GM21717 (cell line): ENCODE results near the gene ZNF394.

Experiments used
- ATAC-seq: cut with Tn5 transposase; IDR thresholded peaks from one replicate; pipeline ENCODE4 v1.9.1; 2021; ENCODE audit warnings: mild to moderate bottlenecking, moderate library complexity; ENCODE audit not compliant: unreplicated experiment

Gene ZNF394

DNA sequence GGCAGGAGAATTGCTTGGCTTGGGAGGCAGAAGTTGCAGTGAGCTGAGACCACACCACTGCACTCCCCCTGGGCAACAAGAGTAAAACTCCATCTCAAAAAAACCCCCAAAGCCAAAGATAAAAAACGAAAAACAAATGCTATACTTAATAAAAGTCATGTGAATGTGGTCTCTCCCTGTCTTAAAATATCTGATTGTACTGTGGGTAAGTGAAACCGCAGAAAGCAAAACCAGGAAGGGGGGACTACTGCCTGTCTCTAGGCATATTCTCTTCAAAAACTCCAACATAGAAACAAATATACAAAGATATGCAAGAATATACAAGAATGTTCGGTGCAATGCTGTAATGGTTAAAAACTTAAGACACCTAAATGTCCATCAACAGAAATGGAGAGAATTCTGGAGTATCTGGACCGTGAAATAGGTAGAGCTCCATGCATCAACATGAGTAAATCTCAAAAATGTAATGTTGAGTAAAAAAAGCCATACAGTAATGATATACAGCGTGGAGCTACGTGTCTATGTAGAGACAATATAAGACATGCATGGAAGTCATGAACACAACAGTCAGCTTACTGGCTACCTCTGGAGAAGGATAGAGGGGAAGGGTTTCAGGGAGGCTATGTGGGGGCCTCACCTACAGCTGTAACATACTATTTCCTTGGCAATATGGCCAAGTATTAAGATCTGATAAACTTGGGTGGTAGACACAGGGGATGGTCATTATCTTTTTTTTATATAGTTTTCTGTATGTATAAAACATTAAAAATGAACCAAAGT is 2.1 kb downstream of the ZNF394 start:
- no peak for ATAC-seq

DNA sequence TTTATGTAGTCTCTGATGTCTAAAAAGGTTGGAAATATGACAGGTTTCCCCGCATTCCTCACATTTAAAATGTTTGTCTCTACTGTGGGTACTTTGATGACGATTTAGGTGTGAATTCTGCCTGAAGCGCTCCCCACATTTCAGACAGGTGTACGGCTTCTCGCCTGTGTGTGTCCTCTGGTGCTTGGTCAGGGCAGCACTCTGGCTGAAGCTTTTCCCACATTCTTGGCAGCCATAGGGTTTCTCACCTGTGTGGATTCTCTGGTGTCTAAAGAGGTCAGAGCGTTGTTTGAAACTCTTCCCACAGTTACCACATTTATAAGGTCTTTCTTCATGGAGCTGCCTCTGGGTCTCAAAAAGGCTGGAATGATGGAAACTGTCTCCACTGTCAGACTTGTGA is 6.3 kb downstream of the ZNF394 start:
- ATAC-seq, result no peak

DNA sequence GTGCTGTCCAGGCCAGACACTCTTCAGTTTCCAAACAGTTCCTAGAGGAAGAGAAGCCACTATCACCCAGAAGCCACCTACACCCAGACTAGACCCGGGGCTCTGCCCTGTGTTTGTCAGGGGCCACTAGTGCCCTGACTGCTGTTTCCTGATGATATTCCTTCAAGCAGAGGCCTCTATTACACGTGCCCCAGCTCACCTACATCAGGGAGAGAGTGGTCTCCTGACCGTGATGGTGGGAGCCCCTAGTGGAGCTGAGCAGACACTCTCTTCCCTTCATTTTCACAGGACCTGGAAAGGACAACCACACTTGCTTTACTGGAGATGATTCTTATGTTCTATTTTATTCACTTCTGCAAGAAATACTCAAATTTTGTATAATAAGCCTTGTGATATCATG is 9.2 kb downstream of the ZNF394 start:
- ATAC-seq, result no peak

DNA sequence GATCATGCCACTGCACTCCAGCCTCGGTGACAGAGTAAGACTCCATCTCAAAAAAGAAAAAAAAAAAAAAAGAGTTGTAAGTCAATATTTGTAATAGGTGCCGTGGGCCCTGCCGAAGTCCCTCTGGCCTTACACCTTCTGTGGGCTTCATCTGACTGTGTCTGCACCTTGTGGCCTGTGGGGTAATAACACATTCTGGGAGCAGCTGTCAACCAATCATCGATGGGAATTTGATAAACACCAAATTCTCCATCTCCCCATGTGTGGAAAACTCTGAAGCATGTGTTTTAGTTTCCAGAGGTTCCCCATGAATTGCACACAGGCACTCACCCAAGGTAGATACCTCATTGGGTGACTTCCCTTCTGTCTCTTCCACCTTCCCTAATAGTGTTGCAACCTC is 10.8 kb downstream of the ZNF394 start:
- no peak for ATAC-seq

DNA sequence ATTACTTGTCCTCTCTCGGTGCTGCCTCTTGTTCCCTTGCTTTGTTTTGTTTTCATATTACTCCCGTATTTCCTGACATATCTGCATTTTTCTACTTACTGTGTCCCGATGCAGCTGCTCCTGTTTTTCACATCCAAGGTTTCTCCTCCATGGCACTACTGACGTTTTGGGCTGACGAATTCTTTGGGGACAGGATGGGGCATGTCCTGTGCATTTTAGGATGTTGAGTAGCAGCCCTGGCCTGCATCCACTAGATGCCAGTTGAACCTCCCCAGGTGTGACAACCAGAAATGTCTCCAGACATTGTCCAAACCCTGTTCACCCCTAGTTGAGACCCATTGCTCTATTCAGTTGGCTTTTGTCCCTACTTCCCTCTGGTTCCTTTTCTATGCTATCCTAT is 15.0 kb downstream of the ZNF394 start:
- ATAC-seq, result no peak

DNA sequence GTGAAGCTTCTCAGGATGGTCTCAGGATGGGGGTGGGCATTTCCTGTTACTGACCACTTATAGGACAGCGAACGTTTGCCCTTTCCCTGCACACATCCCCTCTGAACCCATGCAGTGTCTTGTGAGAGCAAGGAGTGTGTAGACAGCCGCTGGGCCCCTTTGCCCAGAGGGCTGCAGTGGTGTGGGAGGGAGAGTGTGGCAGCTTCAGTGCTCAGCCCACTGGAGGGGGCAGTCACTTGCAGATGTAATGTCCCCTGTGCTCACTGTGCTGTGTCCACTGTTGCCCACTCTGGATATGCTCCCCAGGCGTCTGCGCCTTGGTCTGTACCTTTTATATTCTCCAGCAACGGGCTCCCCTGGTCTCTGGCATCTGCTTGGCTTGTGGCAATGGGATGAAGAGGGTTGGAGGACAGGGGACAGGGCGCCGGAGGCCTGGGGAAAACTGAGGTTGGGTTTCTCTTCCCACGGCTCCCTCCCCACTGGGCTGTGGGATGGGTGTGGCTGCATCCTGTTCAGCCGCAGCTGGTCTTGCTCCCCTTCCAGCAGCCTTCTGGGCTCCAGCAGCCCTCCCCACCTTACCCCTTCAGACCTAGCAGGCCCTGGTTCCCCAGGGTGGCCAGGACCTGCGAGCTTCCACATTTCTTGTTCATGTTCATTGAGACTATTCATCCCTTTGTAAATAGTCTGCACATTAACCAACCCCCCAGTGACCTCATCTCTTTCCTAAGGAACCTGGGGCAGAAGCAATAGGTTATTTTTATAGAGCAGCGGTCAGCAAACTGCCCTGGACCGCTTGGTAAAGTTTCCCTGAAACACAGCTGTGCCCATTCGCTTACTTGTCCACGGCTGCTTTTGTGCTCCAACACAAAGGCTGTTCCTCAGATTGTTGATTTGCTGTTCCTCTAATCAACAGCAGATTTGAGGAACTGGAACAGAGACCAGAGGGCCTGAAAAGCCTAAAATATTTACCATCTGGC is 21.3 kb downstream of the ZNF394 start:
- no peak for ATAC-seq

DNA sequence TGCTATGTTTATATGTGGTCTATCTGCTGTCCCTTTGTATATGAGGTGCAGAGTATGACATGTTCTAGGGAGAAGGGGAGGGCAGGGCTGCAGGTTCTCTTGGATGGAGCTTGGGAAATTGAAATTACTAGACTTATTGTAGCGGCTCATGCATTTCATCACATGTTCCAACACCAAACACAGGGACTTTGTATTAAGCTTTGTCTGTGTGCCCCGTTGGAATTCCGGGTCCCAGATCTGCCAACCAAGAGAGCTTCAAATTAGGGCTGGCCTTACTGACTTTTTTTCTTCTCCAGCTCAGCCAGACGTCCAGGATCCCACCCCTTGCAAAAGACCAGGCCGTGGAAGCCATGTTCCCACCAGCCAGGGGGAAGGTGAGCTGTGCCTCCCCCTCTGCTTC is 24.0 kb downstream of the ZNF394 start:
- ATAC-seq, result no peak

DNA sequence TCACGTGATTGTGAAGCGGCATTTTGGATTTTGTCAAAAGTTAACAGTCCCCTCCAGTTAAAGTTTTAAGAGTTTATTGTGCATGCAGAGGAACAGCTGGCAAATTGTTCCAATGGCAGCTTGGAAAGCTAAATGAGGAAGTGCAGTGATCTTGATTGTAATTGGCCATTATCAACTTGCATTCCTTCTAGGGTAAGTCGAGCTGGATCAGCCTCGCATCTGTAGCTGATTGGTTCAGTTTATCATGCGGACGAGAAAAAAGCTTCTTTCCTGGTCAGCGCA is 26.8 kb downstream of the ZNF394 start:
- ATAC-seq, result no peak

DNA sequence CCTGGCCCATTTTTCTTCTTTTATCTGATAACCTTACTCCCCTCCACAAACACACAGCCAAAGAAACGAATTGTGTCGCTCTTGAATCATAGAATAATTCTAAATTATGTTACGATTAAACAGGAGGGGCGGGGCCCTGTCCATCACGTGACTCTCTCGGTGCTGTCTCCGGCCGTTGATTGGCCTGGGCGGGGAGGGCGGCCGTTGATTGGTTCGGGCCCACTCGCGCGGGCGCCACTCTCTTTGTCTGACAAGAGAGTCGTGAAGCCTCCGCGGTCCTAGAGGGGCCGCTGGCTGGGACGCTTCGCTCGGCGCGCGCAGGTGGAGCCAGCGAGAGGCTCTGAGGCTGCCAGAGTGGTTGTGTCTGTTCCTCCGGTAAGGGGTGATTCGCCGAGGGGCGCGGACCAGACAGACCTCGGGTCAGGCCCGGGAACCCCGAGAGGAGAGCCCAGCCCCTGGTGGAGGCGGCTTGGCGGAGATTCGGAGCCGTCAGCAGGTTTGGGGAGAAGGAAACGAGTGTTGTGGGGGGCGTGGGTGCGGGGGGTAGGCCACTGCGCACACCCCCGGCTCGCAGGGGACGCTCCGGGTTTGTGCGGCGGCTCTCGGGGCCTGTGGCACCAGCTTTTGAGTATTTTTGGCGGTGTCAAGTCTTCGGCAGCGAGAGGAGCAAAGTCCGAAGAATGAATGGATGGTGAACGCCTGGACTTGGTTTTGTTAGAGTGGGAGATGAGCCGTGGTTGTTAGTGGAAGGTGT is 27.3 kb downstream of the ZNF394 start, which contains the start of gene ZNF789:
Gene ZNF789 (plus strand): TSS at position 330 of the 754 bp plus-strand sequence. CDS start 3,567 bp downstream, outside the sequence.
- peak; percentile 94 for ATAC-seq

DNA sequence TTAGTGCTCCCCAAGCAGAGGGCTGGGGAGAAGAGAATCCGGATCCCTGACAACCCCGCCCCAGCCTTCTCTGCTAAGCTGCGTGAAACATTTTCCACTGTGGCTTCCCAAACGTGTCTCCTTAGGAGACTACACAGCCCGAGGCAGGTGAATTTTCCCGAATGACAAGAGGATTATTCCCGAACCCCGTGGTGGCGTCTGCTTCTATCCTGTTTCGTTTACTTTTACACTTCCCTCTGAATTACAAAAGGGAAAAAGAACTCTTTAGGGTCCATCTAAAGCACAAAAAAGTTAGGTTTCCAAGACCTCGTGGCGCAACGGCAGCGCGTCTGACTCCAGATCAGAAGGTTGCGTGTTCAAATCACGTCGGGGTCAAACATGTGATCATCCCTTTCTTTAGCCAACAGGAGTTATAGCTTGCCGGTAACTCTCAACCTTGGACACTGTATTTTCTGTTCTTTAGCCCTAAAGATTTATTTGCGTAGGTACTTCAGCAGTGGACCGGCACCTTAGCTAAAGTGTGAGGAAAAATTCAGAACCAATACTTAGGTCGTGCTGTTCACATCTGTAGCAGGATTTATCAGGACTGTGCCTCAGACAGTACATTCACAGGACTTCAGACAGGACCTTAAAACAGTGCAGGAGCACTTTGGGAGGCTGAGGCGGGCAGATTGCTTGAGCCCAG is 30.6 kb downstream of the ZNF394 start:
- ATAC-seq, result no peak

DNA sequence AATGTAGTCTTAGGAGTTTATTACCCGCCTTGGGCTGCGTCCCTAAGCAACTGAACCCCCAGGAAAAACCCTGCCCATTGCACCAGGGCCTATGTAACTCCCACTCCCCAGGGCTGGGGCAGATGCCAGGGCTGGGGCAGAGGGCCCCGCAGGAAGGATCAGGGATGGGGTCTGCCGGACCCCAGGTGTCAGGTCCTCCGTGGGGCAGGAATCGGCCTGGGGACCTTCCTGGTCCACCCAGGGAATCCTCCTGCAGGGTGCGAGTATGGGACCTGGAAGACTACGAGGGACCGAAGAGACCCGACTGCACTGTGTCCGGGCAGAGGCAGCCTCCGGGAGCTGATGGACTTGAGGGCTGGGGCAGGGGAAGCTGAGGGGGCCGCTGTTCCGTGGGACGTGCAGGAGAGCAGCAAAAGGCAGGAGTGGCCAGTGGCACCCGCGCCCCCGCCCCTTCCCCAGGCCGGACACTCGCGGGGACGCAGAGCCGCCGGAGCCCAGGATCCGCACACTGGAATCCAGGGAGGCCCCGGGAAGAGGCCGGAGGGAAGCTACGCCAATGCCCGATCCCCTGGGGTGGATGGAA is 31.7 kb downstream of the ZNF394 start:
- no peak for ATAC-seq

DNA sequence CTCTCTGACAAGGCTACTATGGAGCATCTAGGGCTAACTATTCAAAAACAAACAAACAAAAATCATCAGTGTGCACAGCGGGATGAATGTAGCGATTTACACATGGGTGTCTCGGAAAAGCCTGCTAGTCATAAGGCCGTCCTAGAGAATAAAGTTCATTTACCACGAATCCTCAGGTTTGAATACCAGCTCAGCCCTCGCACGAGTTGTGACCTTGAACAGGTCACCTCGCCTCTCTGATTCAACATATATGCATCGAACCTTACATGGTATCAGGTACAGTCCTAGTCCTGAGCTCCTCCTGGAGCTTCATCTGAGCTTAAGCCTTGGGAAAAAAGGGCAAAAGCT is 34.7 kb downstream of the ZNF394 start:
- no peak for ATAC-seq

DNA sequence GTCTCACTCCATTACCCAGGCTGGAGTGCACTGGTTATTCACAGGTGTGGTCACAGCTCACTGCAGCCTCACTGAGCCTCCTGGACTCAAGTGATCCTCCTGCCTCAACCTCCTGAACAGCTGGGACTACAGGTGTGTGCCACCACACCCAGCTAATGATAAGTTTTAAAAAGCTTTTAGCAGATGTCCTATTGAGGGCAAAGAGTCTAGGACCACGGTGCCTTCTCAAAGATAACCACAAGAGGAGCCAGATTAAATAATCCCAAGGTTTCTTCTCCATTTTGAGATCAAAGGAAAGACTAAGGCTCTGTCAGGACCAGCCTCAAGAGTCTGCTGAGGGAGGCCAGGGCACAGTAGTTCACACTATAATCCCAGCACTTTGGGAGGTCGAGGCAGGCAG is 38.9 kb downstream of the ZNF394 start:
- no peak for ATAC-seq

DNA sequence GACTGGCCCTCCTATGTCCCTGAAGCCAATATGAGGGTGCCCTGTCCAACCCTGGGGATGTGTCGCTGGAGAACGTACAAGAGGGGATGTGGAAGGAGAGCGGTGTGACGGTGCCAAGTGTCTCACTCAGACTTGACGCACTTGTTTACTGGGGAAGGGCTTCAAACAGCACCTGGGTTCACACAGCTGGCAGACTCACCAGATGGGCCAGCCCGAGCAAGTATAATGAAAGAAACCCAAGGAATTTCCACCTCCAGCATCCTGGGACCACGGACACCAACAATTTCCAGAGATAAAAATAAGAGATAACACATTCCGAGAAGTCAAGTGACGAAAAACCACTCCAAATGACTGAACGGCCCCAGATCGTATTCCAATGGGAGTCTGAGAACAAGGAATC is 39.4 kb downstream of the ZNF394 start:
- ATAC-seq, result no peak

DNA sequence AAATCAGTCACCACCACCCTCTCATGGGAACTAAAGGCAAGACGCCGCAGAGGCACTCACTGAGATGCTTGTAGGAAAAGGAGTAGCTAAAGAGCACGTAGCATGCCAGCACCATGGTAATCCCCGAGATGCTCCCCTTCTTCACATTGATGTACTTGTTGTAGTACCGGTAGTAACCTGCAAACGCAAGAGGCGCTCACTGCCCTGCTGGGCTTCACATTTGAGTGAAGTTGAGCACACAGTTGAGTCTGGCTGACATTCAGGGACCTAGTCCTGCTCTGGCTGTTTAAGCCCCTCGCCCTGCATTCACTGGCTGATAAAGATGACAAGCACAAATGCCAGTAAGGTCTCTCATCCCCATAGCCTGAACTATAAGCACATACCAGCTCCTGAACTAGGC is 41.0 kb downstream of the ZNF394 start:
- ATAC-seq, result no peak

DNA sequence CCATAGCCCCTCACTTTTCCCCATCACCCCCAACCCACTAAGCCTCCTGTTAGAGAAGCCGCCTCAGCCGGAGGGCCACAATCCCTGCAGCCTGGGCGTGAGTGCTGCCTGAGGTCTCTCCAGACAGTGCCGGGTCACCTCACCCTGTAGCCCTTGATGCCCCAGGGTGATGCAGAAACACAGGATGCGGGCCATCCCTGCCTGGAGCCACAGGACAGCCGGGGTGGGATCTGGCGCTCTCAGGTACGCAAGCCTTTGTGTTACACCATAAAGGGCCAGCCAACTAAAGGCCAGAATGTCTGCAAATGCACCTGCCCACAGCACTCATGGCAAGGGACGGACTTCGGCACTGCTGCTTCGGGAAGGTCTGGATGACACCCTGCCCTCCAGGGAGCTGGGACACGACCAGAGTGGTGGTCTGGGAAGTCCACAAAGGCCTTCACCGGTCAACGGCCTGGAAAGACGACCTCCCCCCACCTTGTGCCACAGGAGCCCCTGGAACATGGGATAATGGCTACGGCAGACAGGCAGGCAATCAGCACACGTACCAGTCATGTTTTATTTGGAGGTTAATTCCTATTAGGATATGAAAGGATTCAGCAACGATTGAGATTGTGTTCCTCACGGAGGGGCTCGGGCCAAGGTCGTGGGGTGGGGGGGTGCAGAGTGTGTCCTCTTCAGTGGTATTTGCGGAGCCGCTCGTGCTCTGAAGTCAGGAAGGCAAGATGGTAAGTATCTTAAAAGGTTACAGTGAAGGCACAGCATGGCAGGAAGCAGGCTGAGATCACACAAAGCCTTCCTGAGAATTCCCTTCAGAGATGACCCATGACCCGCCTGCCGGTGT is 42.2 kb downstream of the ZNF394 start:
- no peak for ATAC-seq

DNA sequence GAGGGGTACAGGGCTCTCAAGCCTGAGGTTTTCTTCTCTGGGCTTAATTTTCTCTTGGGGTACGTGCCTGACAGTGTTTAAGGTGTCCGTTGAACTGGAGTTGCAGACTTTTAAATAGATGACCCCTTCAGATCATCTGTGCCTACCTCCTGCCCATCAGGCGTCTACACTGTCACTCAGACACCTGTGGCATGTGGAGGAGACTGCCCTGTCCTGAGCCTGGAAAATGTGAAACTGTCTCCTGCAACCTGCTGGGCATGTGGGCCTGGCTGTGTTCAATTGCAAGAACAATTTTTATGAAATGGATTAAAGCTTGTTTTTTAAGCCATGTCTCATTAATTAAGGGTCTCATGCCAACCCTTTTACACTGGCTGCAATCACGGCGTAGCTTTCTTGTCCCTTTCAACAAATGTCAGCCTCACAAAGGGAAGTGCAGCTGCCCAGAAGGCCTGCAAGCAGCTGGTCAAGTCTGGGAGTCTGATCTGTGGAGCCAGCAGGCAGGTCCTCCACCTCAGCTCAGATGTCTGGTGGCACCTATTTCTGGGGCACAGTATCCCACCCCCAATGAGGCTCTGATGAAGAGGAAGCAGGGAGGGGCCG is 42.9 kb downstream of the ZNF394 start:
- no peak for ATAC-seq

DNA sequence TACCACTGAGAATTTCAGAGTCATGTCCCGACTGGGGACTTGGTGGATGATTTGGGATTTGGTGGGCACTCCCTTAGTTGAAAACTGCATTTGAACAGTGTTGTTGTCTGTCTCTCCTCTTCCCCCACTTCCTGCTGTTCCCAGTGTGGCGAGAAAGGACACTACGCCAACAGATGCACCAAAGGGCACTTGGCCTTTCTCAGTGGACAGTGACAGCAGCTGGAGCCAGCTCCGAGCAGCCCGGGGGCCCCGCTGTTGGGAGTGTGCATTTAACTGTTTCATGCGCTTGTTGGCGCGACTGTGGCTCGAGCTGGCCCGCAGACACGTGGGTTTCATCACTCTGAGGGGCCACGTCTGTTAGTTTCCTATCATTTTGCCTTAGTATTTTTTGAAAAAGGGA is 43.8 kb downstream of the ZNF394 start:
- ATAC-seq, result no peak

DNA sequence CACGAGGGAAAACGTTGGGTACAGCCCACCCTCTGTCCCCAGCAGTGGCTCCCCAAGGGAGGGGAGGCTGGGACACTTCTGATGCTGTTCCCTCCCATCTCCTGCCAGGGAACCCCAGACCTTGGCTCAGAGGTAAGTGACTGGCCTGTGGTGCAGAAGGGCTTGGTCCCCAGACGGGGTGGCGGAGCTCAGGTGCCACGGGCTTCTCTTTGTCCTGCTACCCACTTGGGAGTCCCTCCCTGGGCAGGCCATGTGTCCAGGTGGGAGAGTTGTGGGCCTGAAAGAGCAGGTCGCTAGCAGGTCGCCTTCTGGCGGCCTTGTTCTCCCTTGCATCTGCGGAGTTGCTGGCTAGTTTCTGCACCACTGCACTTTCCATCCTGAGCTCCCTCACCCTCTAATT is 44.2 kb downstream of the ZNF394 start:
- no peak for ATAC-seq
